Body of pancreas (tissue), 4 donors: ENCODE measurements around the gene MPI.

Experiments
- POLR2A ChIP-seq, 3 donors: fragments of 450-650 bp; IDR thresholded peaks; one replicate each; pipeline ENCODE4 v1.6.1; 2016; ENCODE audit warnings: antibody characterized with exemption in 3 of 3, mild to moderate bottlenecking in 2 of 3
- TF ChIP-seq, protein P1 (sequence below), 7 experiments: fragments of 450-650 bp in 4 of 7; fragments of 200-600 bp in 3 of 7; sonication (generic) in 3 of 7; IDR thresholded peaks; one replicate each; pipeline ENCODE4 v1.5.1; 2016 to 2019; ENCODE audit warnings: antibody characterized with exemption in 7 of 7

DNA sequence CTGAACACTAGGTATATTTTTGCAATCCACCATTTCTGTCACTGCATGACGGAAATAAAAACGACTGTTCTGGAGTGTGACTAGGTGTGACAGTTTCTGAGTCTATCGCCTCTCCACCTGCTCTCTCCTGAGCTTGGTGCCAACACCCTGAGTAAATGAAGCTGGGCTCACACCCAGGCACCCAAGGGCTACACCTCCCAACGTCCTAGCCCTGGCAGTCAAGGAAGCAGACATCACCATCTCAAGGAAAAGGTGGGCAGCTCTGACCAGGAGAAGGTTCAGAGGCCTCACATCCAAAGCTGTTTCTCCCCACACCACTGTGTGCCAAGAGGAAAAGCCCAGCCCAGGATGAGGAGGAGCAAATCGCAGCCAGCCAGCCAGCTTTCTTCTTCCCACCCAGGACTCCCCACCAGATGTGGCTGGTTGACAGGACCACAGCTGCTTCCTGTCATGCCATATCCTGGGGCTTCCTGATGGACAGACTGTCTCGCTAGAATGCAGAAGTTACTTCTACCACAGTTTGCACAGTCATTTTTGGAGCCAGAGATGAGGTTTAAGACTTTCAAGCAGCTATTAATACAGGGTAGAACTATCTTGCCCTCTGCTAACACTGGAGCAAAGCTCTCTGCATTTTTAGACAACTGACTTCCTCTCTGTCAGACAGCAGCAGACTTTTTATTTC, 20.0 kb upstream of the MPI start:
- peak in 1 of 3 donors; percentile 45 for TF ChIP-seq POLR2A (IDR thresholded peaks at IDR 0.05)
- TF ChIP-seq, protein P1, sequence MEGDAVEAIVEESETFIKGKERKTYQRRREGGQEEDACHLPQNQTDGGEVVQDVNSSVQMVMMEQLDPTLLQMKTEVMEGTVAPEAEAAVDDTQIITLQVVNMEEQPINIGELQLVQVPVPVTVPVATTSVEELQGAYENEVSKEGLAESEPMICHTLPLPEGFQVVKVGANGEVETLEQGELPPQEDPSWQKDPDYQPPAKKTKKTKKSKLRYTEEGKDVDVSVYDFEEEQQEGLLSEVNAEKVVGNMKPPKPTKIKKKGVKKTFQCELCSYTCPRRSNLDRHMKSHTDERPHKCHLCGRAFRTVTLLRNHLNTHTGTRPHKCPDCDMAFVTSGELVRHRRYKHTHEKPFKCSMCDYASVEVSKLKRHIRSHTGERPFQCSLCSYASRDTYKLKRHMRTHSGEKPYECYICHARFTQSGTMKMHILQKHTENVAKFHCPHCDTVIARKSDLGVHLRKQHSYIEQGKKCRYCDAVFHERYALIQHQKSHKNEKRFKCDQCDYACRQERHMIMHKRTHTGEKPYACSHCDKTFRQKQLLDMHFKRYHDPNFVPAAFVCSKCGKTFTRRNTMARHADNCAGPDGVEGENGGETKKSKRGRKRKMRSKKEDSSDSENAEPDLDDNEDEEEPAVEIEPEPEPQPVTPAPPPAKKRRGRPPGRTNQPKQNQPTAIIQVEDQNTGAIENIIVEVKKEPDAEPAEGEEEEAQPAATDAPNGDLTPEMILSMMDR (IDR thresholded peaks at IDR 0.05): no peak
